Karpas-422 (cell line): ENCODE results near the gene WNK2. TPM values are rescaled to one million over a fixed set of nuclear protein-coding genes. Genes with fewer than 3 reads are reported as not detected.

Source experiments
- DNase-seq: peaks from one replicate; pipeline ENCODE4 v3.0.0-alpha.2; 2015
- H2AFZ ChIP-seq: fragments of 200-600 bp; sonication (generic); 2 replicates; pipeline ENCODE4 v1.6.1; 2014; ENCODE audit warnings: antibody characterized with exemption, low read length, mixed read lengths
- H3K27ac ChIP-seq: fragments of 200-600 bp; sonication (generic); 2 replicates; pipeline ENCODE4 v1.5.1; 2014; ENCODE audit warnings: mild to moderate bottlenecking, low read length, moderate library complexity
- H3K27me3 ChIP-seq: fragments of 200-600 bp; sonication (generic); 2 replicates; pipeline ENCODE4 v1.6.1; 2014; ENCODE audit warnings: low read length, mixed read lengths
- H3K36me3 ChIP-seq: fragments of 200-600 bp; sonication (generic); 2 replicates; pipeline ENCODE4 v1.6.1; 2014; ENCODE audit warnings: low read length, mixed read lengths; ENCODE audit not compliant: insufficient read depth
- H3K4me1 ChIP-seq: fragments of 200-600 bp; sonication (generic); 2 replicates; pipeline ENCODE4 v1.6.1; 2014; ENCODE audit warnings: mild to moderate bottlenecking, low read length, mixed read lengths
- H3K4me2 ChIP-seq: fragments of 200-600 bp; sonication (generic); 2 replicates; pipeline ENCODE4 v1.6.1; 2014; ENCODE audit warnings: low read length, low read depth, mild to moderate bottlenecking; ENCODE audit not compliant: poor library complexity, severe bottlenecking
- H3K4me3 ChIP-seq: fragments of 200-600 bp; sonication (generic); 2 replicates; pipeline ENCODE4 v1.5.1; 2014; ENCODE audit warnings: mild to moderate bottlenecking, antibody characterized with exemption, low read length, mixed read lengths
- H3K79me2 ChIP-seq: fragments of 200-600 bp; sonication (generic); 2 replicates; pipeline ENCODE4 v1.6.1; 2014; ENCODE audit warnings: mild to moderate bottlenecking, low read length, mixed read lengths
- H3K9ac ChIP-seq: fragments of 200-600 bp; sonication (generic); 2 replicates; pipeline ENCODE4 v1.6.0; 2014; ENCODE audit warnings: low read length
- H3K9me2 ChIP-seq: fragments of 200-600 bp; sonication (generic), shearing (Covaris generic); replicated peaks from 2 replicates; pipeline ENCODE4 v1.6.0; 2014; ENCODE audit warnings: mild to moderate bottlenecking, low read length, moderate library complexity; ENCODE audit not compliant: insufficient read depth
- H3K9me3 ChIP-seq: fragments of 300-700, 200-600 bp; sonication (generic); 2 replicates; pipeline ENCODE4 v1.6.1; 2014; ENCODE audit warnings: low read length, mixed read lengths
- H4K20me1 ChIP-seq: fragments of 200-600 bp; sonication (generic); 2 replicates; pipeline ENCODE4 v1.6.1; 2014; ENCODE audit warnings: mild to moderate bottlenecking, antibody characterized with exemption, low read length, low read depth; ENCODE audit not compliant: insufficient read depth
- total RNA-seq: library from RNA; depleted of rRNA; stranded (reverse); fragments of >200 nt; shearing (Covaris generic); gene quantifications from 2 replicates; pipeline ENCODE4 v1.2.3, GENCODE V29; 2014; ENCODE audit warnings: low replicate concordance

The WNK2 gene
- total RNA-seq, 1 experiment from 2014 or later, result not detected

DNA sequence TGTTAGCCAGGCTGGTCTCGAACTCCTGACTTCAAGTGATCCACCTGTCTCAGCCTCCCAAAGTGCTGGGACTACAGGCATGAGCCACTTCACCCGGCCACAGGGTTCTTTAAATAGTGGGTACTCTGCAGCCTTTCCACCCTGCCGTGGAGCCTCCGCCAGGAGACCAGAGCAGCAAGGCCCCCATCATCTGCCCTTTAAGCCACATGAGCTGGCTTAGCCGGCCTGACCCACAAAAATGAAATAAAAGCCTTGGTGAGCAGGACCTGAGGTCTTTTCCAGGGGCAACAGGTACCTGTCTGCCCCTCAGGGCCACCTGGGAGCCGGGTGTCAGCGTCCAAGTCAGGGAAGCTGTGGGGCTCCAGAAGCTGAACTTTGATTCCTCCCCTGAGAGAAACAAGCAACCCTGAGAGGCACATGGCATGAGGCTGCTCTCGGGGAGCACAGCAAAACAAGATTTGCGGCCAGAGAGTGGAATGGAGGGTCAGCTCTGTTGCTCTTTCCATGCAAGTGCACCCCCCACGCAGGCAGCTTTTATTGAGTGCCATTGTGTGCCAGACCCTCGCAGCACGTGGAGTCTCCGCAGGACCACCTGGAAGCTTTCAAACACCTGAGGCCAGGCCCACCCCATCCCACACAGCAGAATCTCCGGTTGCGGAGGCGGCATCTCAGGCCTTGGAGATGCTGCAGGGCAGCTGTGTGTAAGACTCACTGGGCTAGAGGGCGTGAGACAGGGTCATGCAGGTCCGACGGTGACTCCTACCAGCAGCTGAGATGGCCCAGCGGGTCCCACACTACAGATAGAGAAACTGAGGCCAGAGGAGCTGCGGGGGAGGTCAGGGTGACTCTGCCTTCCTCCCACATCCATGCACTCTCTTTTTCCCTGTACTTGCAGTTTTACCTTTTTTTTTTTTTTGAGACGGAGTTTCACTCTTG lies 4.8 kb upstream of the WNK2 start:
- Histone ChIP-seq H4K20me1 (no peaks in the 10 kb centered on the region), H3K36me3 (no peaks in the 10 kb centered on the region), H3K9me3 (no peaks in the 10 kb centered on the region), H2AFZ (no peak overlapping the region), H3K9me2 (no peaks in the 10 kb centered on the region), H3K27me3 (no peaks in the 10 kb centered on the region), H3K4me3 (no peak overlapping the region), H3K9ac (no peak overlapping the region), H3K4me2 (no peak overlapping the region), H3K79me2 (no peaks in the 10 kb centered on the region), H3K4me1 (no peaks in the 10 kb centered on the region), H3K27ac (no peak overlapping the region)
- DNase-seq, result no peak

DNA sequence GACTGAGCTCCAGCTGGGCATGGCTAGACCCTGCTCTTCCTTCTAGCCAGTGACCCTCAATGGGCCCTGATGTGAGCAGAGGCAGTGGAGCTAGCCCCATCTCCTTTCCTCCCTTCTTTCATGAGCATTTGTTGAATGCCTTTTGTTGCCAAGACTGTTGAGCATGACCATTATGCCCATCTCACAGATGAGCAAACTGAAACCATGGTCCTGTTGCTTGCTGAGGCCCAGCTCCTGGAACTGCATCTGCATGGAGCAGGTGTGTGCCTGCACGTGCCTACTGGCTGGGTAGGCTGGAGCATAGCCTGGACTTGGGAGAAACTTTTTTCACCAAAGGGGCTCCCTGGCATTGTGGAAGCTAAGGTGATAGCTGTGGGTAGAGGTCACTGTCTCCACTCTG lies 3.0 kb upstream of the WNK2 start:
- H4K20me1 ChIP-seq, result no peaks in the 10 kb centered on the region
- H3K27me3 ChIP-seq, result no peaks in the 10 kb centered on the region
- no peak for DNase-seq
- H3K9me2 ChIP-seq, result no peaks in the 10 kb centered on the region
- H3K79me2 ChIP-seq, result no peaks in the 10 kb centered on the region
- no peak overlapping the region for H3K9ac ChIP-seq
- no peaks in the 10 kb centered on the region for H3K36me3 ChIP-seq
- no peak overlapping the region for H3K4me3 ChIP-seq
- no peaks in the 10 kb centered on the region for H3K9me3 ChIP-seq
- no peaks in the 10 kb centered on the region for H3K4me1 ChIP-seq
- H3K27ac ChIP-seq, result no peak overlapping the region
- H3K4me2 ChIP-seq, result no peak overlapping the region
- H2AFZ ChIP-seq, result no peak overlapping the region

- Histone ChIP-seq H3K79me2 (no peaks in the 10 kb centered on the region), H3K4me3 (no peak overlapping the region), H3K9me3 (no peaks in the 10 kb centered on the region), H3K36me3 (no peaks in the 10 kb centered on the region), H4K20me1 (no peaks in the 10 kb centered on the region), H3K9me2 (no peaks in the 10 kb centered on the region), H3K4me2 (no peak overlapping the region), H3K4me1 (no peaks in the 10 kb centered on the region), H3K27ac (no peak overlapping the region), H2AFZ (no peak overlapping the region), H3K9ac (no peak overlapping the region), H3K27me3 (no peaks in the 10 kb centered on the region)
- no peak for DNase-seq
Observed at GRCh38 chr9:93181672-93182435, 2.1 kb upstream of the WNK2 start.

- Histone ChIP-seq H3K27ac (no peak overlapping the region), H3K4me3 (no peak overlapping the region), H3K27me3 (no peaks in the 10 kb centered on the region), H3K36me3 (no peaks in the 10 kb centered on the region), H4K20me1 (no peaks in the 10 kb centered on the region), H3K9me3 (no peaks in the 10 kb centered on the region), H3K4me1 (no peaks in the 10 kb centered on the region), H3K4me2 (no peak overlapping the region), H3K9ac (no peak overlapping the region), H3K9me2 (no peaks in the 10 kb centered on the region), H3K79me2 (no peaks in the 10 kb centered on the region), H2AFZ (no peak overlapping the region)
- no peak for DNase-seq
Observed at GRCh38 chr9:93182572-93182971, 1.4 kb upstream of the WNK2 start.

GRCh38 chr9:93183131-93183662 lies 742 bp upstream of the WNK2 start:
- Histone ChIP-seq H3K36me3 (no peaks in the 10 kb centered on the region), H3K4me1 (no peaks in the 10 kb centered on the region), H3K9ac (no peak overlapping the region), H3K4me2 (no peak overlapping the region), H3K4me3 (no peak overlapping the region), H3K27ac (no peak overlapping the region), H2AFZ (no peak overlapping the region), H3K9me2 (no peaks in the 10 kb centered on the region), H3K79me2 (no peaks in the 10 kb centered on the region), H3K9me3 (no peaks in the 10 kb centered on the region), H4K20me1 (no peaks in the 10 kb centered on the region), H3K27me3 (no peaks in the 10 kb centered on the region)
- no peak for DNase-seq

GRCh38 chr9:93184432-93185265 lies 710 bp downstream of the WNK2 start:
- no peaks in the 10 kb centered on the region for H4K20me1 ChIP-seq
- no peak overlapping the region for H3K27ac ChIP-seq
- no peaks in the 10 kb centered on the region for H3K9me3 ChIP-seq
- no peaks in the 10 kb centered on the region for H3K36me3 ChIP-seq
- no peak overlapping the region for H2AFZ ChIP-seq
- no peaks in the 10 kb centered on the region for H3K9me2 ChIP-seq
- no peak overlapping the region for H3K4me3 ChIP-seq
- H3K9ac ChIP-seq, result no peak overlapping the region
- H3K79me2 ChIP-seq, result no peaks in the 10 kb centered on the region
- DNase-seq, result no peak
- no peak overlapping the region for H3K4me2 ChIP-seq
- no peaks in the 10 kb centered on the region for H3K4me1 ChIP-seq
- H3K27me3 ChIP-seq, result no peaks in the 10 kb centered on the region

GRCh38 chr9:93185266-93186214 lies 1.6 kb downstream of the WNK2 start:
- Histone ChIP-seq H3K4me1 (no peaks in the 10 kb centered on the region), H3K27me3 (no peaks in the 10 kb centered on the region), H3K79me2 (no peaks in the 10 kb centered on the region), H3K9me2 (no peaks in the 10 kb centered on the region), H3K4me2 (no peak overlapping the region), H3K36me3 (no peaks in the 10 kb centered on the region), H3K9ac (no peak overlapping the region), H3K9me3 (no peaks in the 10 kb centered on the region), H3K27ac (no peak overlapping the region), H2AFZ (no peak overlapping the region), H3K4me3 (no peak overlapping the region), H4K20me1 (no peaks in the 10 kb centered on the region)
- no peak for DNase-seq
